ENCODE results near the gene ZFP90.
"Not testable (repeated sequence)": the region's sequence is repeated elsewhere in the genome, so short reads cannot be mapped to it uniquely, and the experiment has no call there.

Gene ZFP90

GRCh38 chr16:68538880-68539701, at the start of gene ZFP90:
Gene ZFP90, plus strand, starts transcription at chr16:68539291. Its CDS starts 502 bp downstream, at chr16:68539793.
- peak; percentile 75 for DNase-seq (ENCODE audit: low read depth)

GRCh38 chr16:68490358-68490757, 48.7 kb upstream of the ZFP90 start:
- no peak for DNase-seq (ENCODE audit: low read depth)

- DNase-seq (ENCODE audit: low read depth), result no peak
Measured at GRCh38 chr16:68490829-68491575, 48.1 kb upstream of the ZFP90 start.

- DNase-seq (ENCODE audit: low read depth), result no peak
Measured at GRCh38 chr16:68491576-68491950, 47.5 kb upstream of the ZFP90 start.

GRCh38 chr16:68492151-68492542, 46.9 kb upstream of the ZFP90 start:
- no peak for DNase-seq (ENCODE audit: low read depth)

- no peak for DNase-seq (ENCODE audit: low read depth)
Measured at GRCh38 chr16:68492543-68493411, 46.3 kb upstream of the ZFP90 start.

GRCh38 chr16:68493412-68494070, 45.5 kb upstream of the ZFP90 start:
- no peak for DNase-seq (ENCODE audit: low read depth)

GRCh38 chr16:68494261-68494660, 44.8 kb upstream of the ZFP90 start:
- not testable (repeated sequence) for DNase-seq (ENCODE audit: low read depth)

- DNase-seq (ENCODE audit: low read depth), result no peak
Measured at GRCh38 chr16:68496689-68497088, 42.4 kb upstream of the ZFP90 start.

- no peak for DNase-seq (ENCODE audit: low read depth)
Measured at GRCh38 chr16:68499006-68499405, 40.1 kb upstream of the ZFP90 start.

GRCh38 chr16:68503334-68503733, 35.8 kb upstream of the ZFP90 start:
- no peak for DNase-seq (ENCODE audit: low read depth)

GRCh38 chr16:68504066-68504465, 35.0 kb upstream of the ZFP90 start:
- DNase-seq (ENCODE audit: low read depth), result no peak

GRCh38 chr16:68506331-68507053, 32.6 kb upstream of the ZFP90 start:
- no peak for DNase-seq (ENCODE audit: low read depth)

GRCh38 chr16:68508013-68508412, 31.1 kb upstream of the ZFP90 start:
- no peak for DNase-seq (ENCODE audit: low read depth)

- DNase-seq (ENCODE audit: low read depth), result no peak
Measured at GRCh38 chr16:68508641-68509240, 30.4 kb upstream of the ZFP90 start.

GRCh38 chr16:68509381-68509780, 29.7 kb upstream of the ZFP90 start:
- DNase-seq (ENCODE audit: low read depth), result no peak

- DNase-seq (ENCODE audit: low read depth), result no peak
Measured at GRCh38 chr16:68510775-68511174, 28.3 kb upstream of the ZFP90 start.

GRCh38 chr16:68512183-68512582, 26.9 kb upstream of the ZFP90 start:
- DNase-seq (ENCODE audit: low read depth), result no peak

GRCh38 chr16:68512742-68513141, 26.3 kb upstream of the ZFP90 start:
- DNase-seq (ENCODE audit: low read depth), result no peak

GRCh38 chr16:68514511-68514910, 24.6 kb upstream of the ZFP90 start:
- no peak for DNase-seq (ENCODE audit: low read depth)
